OCI-LY7 (cell line): ENCODE data around the gene IAH1. TPM values are rescaled to one million over a fixed set of nuclear protein-coding genes. Genes with fewer than 3 reads are reported as not detected.
A peak's percentile ranks its signal among the peaks of the same experiment; 100 is the strongest.

Experiments
- BruUV-seq: library from RNA; stranded (reverse); fragments of 400-500 nt; replicated peaks from 2 replicates; lab custom pipeline; 2021; lab: Mats Ljungman, UMichigan
- CTCF ChIA-PET: fragments of 300-600 bp; sonication (Branson Sonifier 250); formaldehyde crosslinking; loops from one replicate; lab custom pipeline; 2022; ENCODE audit warnings: antibody characterized with exemption; ENCODE audit not compliant: unreplicated experiment; lab: Charles Lee
- POLR2A ChIA-PET: fragments of 300-600 bp; sonication (Branson Sonifier 250); formaldehyde crosslinking; loops from one replicate; lab custom pipeline; 2022; ENCODE audit warnings: antibody characterized with exemption; lab: Charles Lee
- DNase-seq: peaks from one replicate; pipeline ENCODE4 v3.0.0-alpha.2; 2015; ENCODE audit warnings: low spot score
- H2AFZ ChIP-seq: fragments of 200-600 bp; sonication (generic), shearing (Covaris generic); 2 replicates; pipeline ENCODE4 v1.6.1; 2014; ENCODE audit warnings: mild to moderate bottlenecking, antibody characterized with exemption, low read length, moderate library complexity
- H3K27ac ChIP-seq: fragments of 200-600 bp; sonication (generic); 2 replicates; pipeline ENCODE4 v1.5.1; 2014; ENCODE audit warnings: mixed run types, low read depth, mild to moderate bottlenecking, moderate library complexity, low read length, inconsistent platforms; ENCODE audit not compliant: poor library complexity, severe bottlenecking
- H3K36me3 ChIP-seq: fragments of 200-600 bp; sonication (generic); 2 replicates; pipeline ENCODE4 v1.6.1; 2014; ENCODE audit warnings: mild to moderate bottlenecking, antibody characterized with exemption, low read length, moderate library complexity, mixed read lengths; ENCODE audit not compliant: insufficient read depth
- H3K4me1 ChIP-seq: fragments of 200-600 bp; sonication (generic); 2 replicates; pipeline ENCODE4 v1.5.1; 2014; ENCODE audit warnings: mild to moderate bottlenecking, low read length; ENCODE audit not compliant: insufficient read depth, poor library complexity, severe bottlenecking
- H3K4me2 ChIP-seq: fragments of 200-600 bp; sonication (generic); 2 replicates; pipeline ENCODE4 v1.6.1; 2014; ENCODE audit warnings: mild to moderate bottlenecking, low read length
- H3K4me3 ChIP-seq: fragments of 200-600 bp; sonication (generic); 2 replicates; pipeline ENCODE4 v1.5.1; 2014; ENCODE audit warnings: mild to moderate bottlenecking, low read depth, low read length; ENCODE audit not compliant: poor library complexity, severe bottlenecking
- H3K79me2 ChIP-seq: fragments of 200-600 bp; sonication (generic); 2 replicates; pipeline ENCODE4 v1.6.1; 2016; ENCODE audit warnings: low read depth, mild to moderate bottlenecking, low read length, moderate library complexity, mixed read lengths; ENCODE audit not compliant: insufficient read depth
- H3K9me2 ChIP-seq: fragments of 200-600 bp; sonication (generic); 2 replicates; pipeline ENCODE4 v1.6.1; 2016; ENCODE audit warnings: mild to moderate bottlenecking, low read length, mixed read lengths; ENCODE audit not compliant: insufficient read depth
- H3K9me3 ChIP-seq: fragments of 200-600 bp; sonication (generic); 2 replicates; pipeline ENCODE4 v1.6.1; 2014; ENCODE audit warnings: mild to moderate bottlenecking, mixed run types, low read length, mixed read lengths
- H4K20me1 ChIP-seq: fragments of 200-600 bp; sonication (generic); 2 replicates; pipeline ENCODE4 v1.6.1; 2014; ENCODE audit warnings: mild to moderate bottlenecking, antibody characterized with exemption, low read length, moderate library complexity, mixed read lengths; ENCODE audit not compliant: insufficient read depth
- CTCF ChIP-seq: fragments of 200-600 bp; sonication (generic); conservative IDR thresholded peaks from 2 replicates; pipeline ENCODE4 v1.5.1; 2014; ENCODE audit warnings: mild to moderate bottlenecking, antibody characterized with exemption, low read length, moderate library complexity, mixed read lengths
- EZH2phosphoT487 ChIP-seq: fragments of 200-600 bp; sonication (generic); IDR thresholded peaks from 2 replicates; pipeline ENCODE4 v1.6.1; 2018; ENCODE audit warnings: low read depth, borderline replicate concordance, mild to moderate bottlenecking, mixed run types, antibody characterized with exemption, low read length, moderate library complexity, mixed read lengths
- intact Hi-C: fragments of 100-400 bp; cut with micrococcal nuclease; formaldehyde crosslinking; loops from one replicate; pipeline ENCODE4 v1.10.0; 2022; ENCODE audit not compliant: unreplicated experiment
- total RNA-seq, 2 experiments: library from RNA; depleted of rRNA in 1 of 2; stranded (reverse); fragments of >200 nt in 1 of 2; shearing (Covaris generic) in 1 of 2; gene quantifications; 2 replicates each; pipeline ENCODE4 v1.2.3, GENCODE V29; 2014 to 2022

The IAH1 gene
- total RNA-seq, 2 experiments from 2014 or later = 0.66 to 3.8 TPM

GRCh38 chr2:9473308-9473984 lies 905 bp upstream of the IAH1 start:
- intact Hi-C loops = no loop called here
- Histone ChIP-seq H3K36me3 (peaks cover 56% of the 10 kb centered on the region), H3K79me2 (no peaks in the 10 kb centered on the region), H2AFZ (no peak overlapping the region), H3K9me2 (no peaks in the 10 kb centered on the region), H3K4me1 (peaks cover 7% of the 10 kb centered on the region), H3K27ac (no peak overlapping the region), H4K20me1 (no peaks in the 10 kb centered on the region), H3K9me3 (no peaks in the 10 kb centered on the region), H3K4me3 (no peak overlapping the region), H3K4me2 (peak overlapping the region; percentile 17; the same call in 1 of the 2 replicates)
- no peak for DNase-seq
- no TSS peak for BruUV-seq
- TF ChIP-seq CTCF (no peak), EZH2phosphoT487 (no peak)
- POLR2A ChIA-PET = interaction anchor here (1.3 kb wide), 1 partner anchor 26 kb away, joined by 3 read pairs; no protein-coding TSS in a partner anchor
- CTCF ChIA-PET = no interaction called here

GRCh38 chr2:9473985-9474360 lies 378 bp upstream of the IAH1 start:
- Histone ChIP-seq H2AFZ (no peak overlapping the region), H3K27ac (no peak overlapping the region), H3K79me2 (no peaks in the 10 kb centered on the region), H3K4me1 (peaks cover 11% of the 10 kb centered on the region), H3K4me3 (no peak overlapping the region), H3K9me2 (no peaks in the 10 kb centered on the region), H3K36me3 (peaks cover 57% of the 10 kb centered on the region), H4K20me1 (no peaks in the 10 kb centered on the region), H3K4me2 (peak overlapping the region; percentile 17; the same call in 1 of the 2 replicates), H3K9me3 (no peaks in the 10 kb centered on the region)
- ChIA-PET CTCF (no interaction called here), POLR2A (interaction anchor here (0.6 kb wide), 1 partner anchor 32 kb away, joined by 7 read pairs; no protein-coding TSS in a partner anchor)
- no TSS peak for BruUV-seq
- intact Hi-C loops = no loop called here
- no peak for DNase-seq
- TF ChIP-seq CTCF (no peak), EZH2phosphoT487 (no peak)

GRCh38 chr2:9477914-9478313 lies 3.6 kb downstream of the IAH1 start:
- Histone ChIP-seq H3K27ac (no peak overlapping the region), H3K9me2 (no peaks in the 10 kb centered on the region), H3K36me3 (peaks cover 54% of the 10 kb centered on the region), H2AFZ (no peak overlapping the region), H3K4me3 (no peak overlapping the region), H3K9me3 (no peaks in the 10 kb centered on the region), H3K79me2 (no peaks in the 10 kb centered on the region), H4K20me1 (no peaks in the 10 kb centered on the region), H3K4me1 (peaks cover 38% of the 10 kb centered on the region), H3K4me2 (no peak overlapping the region)
- TF ChIP-seq CTCF (no peak), EZH2phosphoT487 (no peak)
- POLR2A ChIA-PET = interaction anchor here (0.6 to 1.3 kb wide), 4 partner anchors 12 to 77 kb away, joined by 3 to 4 read pairs (median 3); partner anchors contain the start of gene ADAM17
- intact Hi-C loops = no loop called here
- no peak for DNase-seq
- CTCF ChIA-PET = no interaction called here
- TSS peak; percentile 31 for BruUV-seq
